ENCODE measurements around the gene ARHGAP10.

Gene ARHGAP10

GRCh38 chr4:147778942-147779341 lies 47.1 kb downstream of the ARHGAP10 start:
- H3K4me3 ChIP-seq (ENCODE audit: low read length) = no peak overlapping the region
- no peaks in the 10 kb centered on the region for H3K36me3 ChIP-seq (ENCODE audit: control insufficient read depth, insufficient read depth, low read length)
- H3K27me3 ChIP-seq (ENCODE audit: control insufficient read depth, insufficient read depth, low read length) = no peaks in the 10 kb centered on the region
- peaks cover 6% of the 10 kb centered on the region for H3K4me1 ChIP-seq (ENCODE audit: control insufficient read depth, insufficient read depth, low read length)
- H3K9ac ChIP-seq (ENCODE audit: low read length) = no peak overlapping the region
- H3K9me3 ChIP-seq (ENCODE audit: control insufficient read depth, low read length) = no peaks in the 10 kb centered on the region

DNA sequence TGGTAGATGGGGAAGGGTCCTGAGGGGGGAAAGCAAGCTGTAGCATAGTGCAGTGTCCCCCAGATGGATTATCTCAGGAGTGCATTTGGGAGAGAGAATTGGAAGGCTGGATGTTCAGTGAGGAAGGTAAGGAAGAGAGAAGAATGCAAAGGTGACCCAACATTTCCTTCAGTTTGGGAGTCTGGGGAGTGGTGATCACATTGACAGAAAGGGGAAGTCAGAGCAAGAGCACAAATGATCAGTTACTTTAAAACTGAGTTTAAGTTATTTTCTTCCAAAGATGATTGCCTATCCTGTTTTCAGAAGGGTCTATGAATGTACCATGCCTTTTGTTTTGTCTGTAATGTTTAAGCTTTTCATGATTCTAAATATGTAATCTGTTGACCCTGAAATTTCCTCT lies 47.6 kb downstream of the ARHGAP10 start:
- peaks cover 6% of the 10 kb centered on the region for H3K4me1 ChIP-seq (ENCODE audit: control insufficient read depth, insufficient read depth, low read length)
- H3K36me3 ChIP-seq (ENCODE audit: control insufficient read depth, insufficient read depth, low read length) = no peaks in the 10 kb centered on the region
- H3K4me3 ChIP-seq (ENCODE audit: low read length) = no peak overlapping the region

GRCh38 chr4:147780137-147780777 lies 48.4 kb downstream of the ARHGAP10 start:
- Histone ChIP-seq H3K9me3 (ENCODE audit: control insufficient read depth, low read length) (no peaks in the 10 kb centered on the region), H3K4me1 (ENCODE audit: control insufficient read depth, insufficient read depth, low read length) (peaks cover 6% of the 10 kb centered on the region), H3K27me3 (ENCODE audit: control insufficient read depth, insufficient read depth, low read length) (no peaks in the 10 kb centered on the region), H3K36me3 (ENCODE audit: control insufficient read depth, insufficient read depth, low read length) (no peaks in the 10 kb centered on the region), H3K9ac (ENCODE audit: low read length) (no peak overlapping the region), H3K4me3 (ENCODE audit: low read length) (no peak overlapping the region)

More for the DNA sequence above, 47.6 kb downstream of the ARHGAP10 start:
- H3K9ac ChIP-seq (ENCODE audit: low read length) = no peak overlapping the region
- no peaks in the 10 kb centered on the region for H3K9me3 ChIP-seq (ENCODE audit: control insufficient read depth, low read length)
- no peaks in the 10 kb centered on the region for H3K27me3 ChIP-seq (ENCODE audit: control insufficient read depth, insufficient read depth, low read length)

GRCh38 chr4:147782087-147782781 lies 50.3 kb downstream of the ARHGAP10 start:
- Histone ChIP-seq H3K9ac (ENCODE audit: low read length) (no peak overlapping the region), H3K9me3 (ENCODE audit: control insufficient read depth, low read length) (no peaks in the 10 kb centered on the region), H3K27me3 (ENCODE audit: control insufficient read depth, insufficient read depth, low read length) (no peaks in the 10 kb centered on the region), H3K36me3 (ENCODE audit: control insufficient read depth, insufficient read depth, low read length) (no peaks in the 10 kb centered on the region), H3K4me3 (ENCODE audit: low read length) (no peak overlapping the region), H3K4me1 (ENCODE audit: control insufficient read depth, insufficient read depth, low read length) (peaks cover 12% of the 10 kb centered on the region)

GRCh38 chr4:147785129-147785528 lies 53.2 kb downstream of the ARHGAP10 start:
- H3K36me3 ChIP-seq (ENCODE audit: control insufficient read depth, insufficient read depth, low read length) = no peaks in the 10 kb centered on the region
- no peak overlapping the region for H3K4me3 ChIP-seq (ENCODE audit: low read length)
- peaks cover 33% of the 10 kb centered on the region for H3K4me1 ChIP-seq (ENCODE audit: control insufficient read depth, insufficient read depth, low read length)
- no peaks in the 10 kb centered on the region for H3K9me3 ChIP-seq (ENCODE audit: control insufficient read depth, low read length)
- H3K27me3 ChIP-seq (ENCODE audit: control insufficient read depth, insufficient read depth, low read length) = no peaks in the 10 kb centered on the region
- H3K9ac ChIP-seq (ENCODE audit: low read length) = no peak overlapping the region

GRCh38 chr4:147786031-147786430 lies 54.1 kb downstream of the ARHGAP10 start:
- Histone ChIP-seq H3K9me3 (ENCODE audit: control insufficient read depth, low read length) (no peaks in the 10 kb centered on the region), H3K4me1 (ENCODE audit: control insufficient read depth, insufficient read depth, low read length) (peaks cover 38% of the 10 kb centered on the region), H3K36me3 (ENCODE audit: control insufficient read depth, insufficient read depth, low read length) (no peaks in the 10 kb centered on the region), H3K9ac (ENCODE audit: low read length) (no peak overlapping the region), H3K4me3 (ENCODE audit: low read length) (no peak overlapping the region), H3K27me3 (ENCODE audit: control insufficient read depth, insufficient read depth, low read length) (no peaks in the 10 kb centered on the region)

DNA sequence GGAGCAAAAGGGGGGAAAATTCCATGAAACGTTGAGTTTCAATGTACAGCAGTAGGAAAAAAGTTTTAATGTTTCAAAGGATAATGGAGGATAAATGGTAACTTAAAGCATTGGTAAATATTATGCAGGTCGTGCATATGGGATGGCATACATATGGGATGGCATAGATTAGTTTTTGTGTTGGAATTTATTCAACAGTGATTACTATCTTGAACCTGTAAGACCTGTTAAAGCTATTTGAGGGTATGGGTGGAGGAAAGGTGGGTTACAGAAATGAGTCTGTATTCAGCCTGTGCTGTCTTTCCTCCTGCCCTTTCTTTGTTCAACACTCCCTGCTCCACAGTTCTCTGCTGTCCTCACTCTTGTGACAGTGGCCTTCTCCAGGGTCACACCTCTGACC lies 54.6 kb downstream of the ARHGAP10 start:
- H3K4me3 ChIP-seq (ENCODE audit: low read length) = no peak overlapping the region
- H3K4me1 ChIP-seq (ENCODE audit: control insufficient read depth, insufficient read depth, low read length) = peaks cover 38% of the 10 kb centered on the region
- no peaks in the 10 kb centered on the region for H3K9me3 ChIP-seq (ENCODE audit: control insufficient read depth, low read length)
- no peaks in the 10 kb centered on the region for H3K27me3 ChIP-seq (ENCODE audit: control insufficient read depth, insufficient read depth, low read length)
- no peaks in the 10 kb centered on the region for H3K36me3 ChIP-seq (ENCODE audit: control insufficient read depth, insufficient read depth, low read length)
- H3K9ac ChIP-seq (ENCODE audit: low read length) = no peak overlapping the region

GRCh38 chr4:147787204-147787603 lies 55.3 kb downstream of the ARHGAP10 start:
- H3K9me3 ChIP-seq (ENCODE audit: control insufficient read depth, low read length) = no peaks in the 10 kb centered on the region
- peaks cover 38% of the 10 kb centered on the region for H3K4me1 ChIP-seq (ENCODE audit: control insufficient read depth, insufficient read depth, low read length)
- no peaks in the 10 kb centered on the region for H3K36me3 ChIP-seq (ENCODE audit: control insufficient read depth, insufficient read depth, low read length)
- H3K27me3 ChIP-seq (ENCODE audit: control insufficient read depth, insufficient read depth, low read length) = no peaks in the 10 kb centered on the region
- H3K9ac ChIP-seq (ENCODE audit: low read length) = no peak overlapping the region
- no peak overlapping the region for H3K4me3 ChIP-seq (ENCODE audit: low read length)

- Histone ChIP-seq H3K4me3 (ENCODE audit: low read length) (no peak overlapping the region), H3K9ac (ENCODE audit: low read length) (no peak overlapping the region), H3K4me1 (ENCODE audit: control insufficient read depth, insufficient read depth, low read length) (peaks cover 44% of the 10 kb centered on the region), H3K36me3 (ENCODE audit: control insufficient read depth, insufficient read depth, low read length) (no peaks in the 10 kb centered on the region), H3K9me3 (ENCODE audit: control insufficient read depth, low read length) (no peaks in the 10 kb centered on the region), H3K27me3 (ENCODE audit: control insufficient read depth, insufficient read depth, low read length) (no peaks in the 10 kb centered on the region)
Observed at GRCh38 chr4:147788791-147789190, 56.9 kb downstream of the ARHGAP10 start.

DNA sequence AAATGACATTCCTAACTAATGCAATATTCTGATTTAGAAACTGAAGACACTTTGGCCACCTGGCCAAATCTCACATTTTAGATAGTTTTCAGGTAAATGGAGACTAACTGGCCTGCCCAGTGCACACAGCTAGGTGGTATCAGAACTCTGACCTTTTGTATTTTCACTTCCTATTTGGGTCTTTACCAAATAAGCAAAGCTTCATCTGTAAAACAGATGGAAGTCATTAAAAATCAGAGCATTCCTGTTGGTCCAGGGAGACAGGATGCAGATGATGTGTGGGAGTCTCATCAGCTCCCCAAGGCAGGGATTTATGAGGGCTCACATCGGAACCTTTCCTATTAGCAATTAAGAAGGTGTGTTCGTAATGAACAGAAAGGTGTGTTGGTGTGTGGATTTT lies 57.7 kb downstream of the ARHGAP10 start:
- Histone ChIP-seq H3K9ac (ENCODE audit: low read length) (no peak overlapping the region), H3K9me3 (ENCODE audit: control insufficient read depth, low read length) (no peaks in the 10 kb centered on the region), H3K27me3 (ENCODE audit: control insufficient read depth, insufficient read depth, low read length) (no peaks in the 10 kb centered on the region), H3K4me1 (ENCODE audit: control insufficient read depth, insufficient read depth, low read length) (peaks cover 49% of the 10 kb centered on the region), H3K4me3 (ENCODE audit: low read length) (no peak overlapping the region), H3K36me3 (ENCODE audit: control insufficient read depth, insufficient read depth, low read length) (no peaks in the 10 kb centered on the region)

GRCh38 chr4:147790412-147790811 lies 58.5 kb downstream of the ARHGAP10 start:
- H3K9ac ChIP-seq (ENCODE audit: low read length) = no peak overlapping the region
- peaks cover 49% of the 10 kb centered on the region for H3K4me1 ChIP-seq (ENCODE audit: control insufficient read depth, insufficient read depth, low read length)
- H3K4me3 ChIP-seq (ENCODE audit: low read length) = no peak overlapping the region
- no peaks in the 10 kb centered on the region for H3K36me3 ChIP-seq (ENCODE audit: control insufficient read depth, insufficient read depth, low read length)
- no peaks in the 10 kb centered on the region for H3K27me3 ChIP-seq (ENCODE audit: control insufficient read depth, insufficient read depth, low read length)
- no peaks in the 10 kb centered on the region for H3K9me3 ChIP-seq (ENCODE audit: control insufficient read depth, low read length)

GRCh38 chr4:147791341-147791740 lies 59.5 kb downstream of the ARHGAP10 start:
- H3K9ac ChIP-seq (ENCODE audit: low read length) = no peak overlapping the region
- H3K4me1 ChIP-seq (ENCODE audit: control insufficient read depth, insufficient read depth, low read length) = peaks cover 44% of the 10 kb centered on the region
- H3K36me3 ChIP-seq (ENCODE audit: control insufficient read depth, insufficient read depth, low read length) = no peaks in the 10 kb centered on the region
- no peaks in the 10 kb centered on the region for H3K27me3 ChIP-seq (ENCODE audit: control insufficient read depth, insufficient read depth, low read length)
- H3K9me3 ChIP-seq (ENCODE audit: control insufficient read depth, low read length) = no peaks in the 10 kb centered on the region
- H3K4me3 ChIP-seq (ENCODE audit: low read length) = no peak overlapping the region
